Stimulated activated CD8-positive, alpha-beta memory T cell treated with anti-CD3 and anti-CD28 coated beads, Interleukin-4, amount 100 ng/mL, for 1 hour (primary cell): ENCODE results near the gene ZNF75A.
"Not testable (repeated sequence)": the region's sequence is repeated elsewhere in the genome, so short reads cannot be mapped to it uniquely, and the experiment has no call there.

Experiments
- DNase-seq, 2 donors: peaks; one replicate each; pipeline ENCODE4 v3.0.0-alpha.2; 2020; ENCODE audit warnings: low read depth in 2 of 2, low spot score in 1 of 2

Gene ZNF75A

DNA sequence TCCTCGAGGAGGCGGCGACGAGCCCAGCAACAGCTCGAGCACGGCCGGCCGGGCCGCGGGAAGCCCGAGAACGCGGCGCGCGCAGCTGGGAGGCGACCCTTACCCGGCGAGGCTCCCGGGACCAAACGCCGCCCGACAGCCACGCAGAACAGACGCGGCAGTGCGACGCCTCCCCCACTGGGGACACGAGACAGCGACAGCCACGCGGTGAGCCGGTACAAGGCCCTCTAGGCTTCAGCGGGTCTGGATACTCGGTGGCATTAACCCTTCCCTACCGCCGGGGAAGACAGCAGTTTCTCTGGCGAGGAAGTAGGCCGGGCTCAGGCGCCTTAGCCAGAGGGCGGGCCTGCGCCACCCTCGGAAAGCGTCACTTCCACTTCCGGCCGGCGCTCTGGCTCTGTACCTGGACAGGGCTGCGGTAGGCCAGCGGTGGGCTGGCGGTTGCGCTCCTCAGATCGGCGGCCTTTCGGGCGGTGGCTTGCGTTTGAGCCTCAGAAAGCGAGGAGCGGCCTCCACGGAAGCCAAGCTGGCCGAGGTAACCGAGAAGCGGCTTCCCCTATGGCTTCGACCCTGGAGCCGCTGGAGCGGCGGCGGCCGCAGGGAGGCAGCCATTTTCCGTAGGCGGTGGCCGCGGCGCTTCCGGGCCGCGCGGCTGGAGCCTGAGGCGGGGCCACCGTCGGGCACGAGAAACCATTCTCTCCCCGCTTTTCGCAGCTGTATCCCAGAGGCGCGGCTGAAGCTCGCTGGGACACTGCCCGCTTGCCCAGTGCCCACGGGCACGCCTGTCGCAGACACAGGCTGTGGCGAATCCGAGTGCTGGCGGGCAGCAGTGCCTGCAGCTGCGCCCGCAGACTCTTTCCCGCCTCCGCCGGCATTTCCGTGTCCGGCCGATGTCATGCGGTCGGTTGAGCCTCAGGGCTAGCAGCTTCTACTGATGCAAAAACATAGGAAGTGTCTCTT lies at the start of gene ZNF75A, which contains the start of gene TIGD7:
Gene ZNF75A, plus strand, starts transcription at position 389 of the 960 bp plus-strand sequence. CDS start 2,932 bp downstream, outside the sequence.
Gene TIGD7, minus strand, starts transcription at position 322 of the 960 bp plus-strand sequence. CDS start 4,816 bp downstream, outside the sequence.
- peak; percentile 40 to 63 for DNase-seq

- no peak for DNase-seq
These were observed 49.0 kb upstream of the ZNF75A start, which contains the start of gene MEFV for GRCh38 chr16:3256146-3256865. Gene MEFV (minus strand): TSS chr16:3256633. CDS start chr16:3256587, 46 bp downstream.

DNA sequence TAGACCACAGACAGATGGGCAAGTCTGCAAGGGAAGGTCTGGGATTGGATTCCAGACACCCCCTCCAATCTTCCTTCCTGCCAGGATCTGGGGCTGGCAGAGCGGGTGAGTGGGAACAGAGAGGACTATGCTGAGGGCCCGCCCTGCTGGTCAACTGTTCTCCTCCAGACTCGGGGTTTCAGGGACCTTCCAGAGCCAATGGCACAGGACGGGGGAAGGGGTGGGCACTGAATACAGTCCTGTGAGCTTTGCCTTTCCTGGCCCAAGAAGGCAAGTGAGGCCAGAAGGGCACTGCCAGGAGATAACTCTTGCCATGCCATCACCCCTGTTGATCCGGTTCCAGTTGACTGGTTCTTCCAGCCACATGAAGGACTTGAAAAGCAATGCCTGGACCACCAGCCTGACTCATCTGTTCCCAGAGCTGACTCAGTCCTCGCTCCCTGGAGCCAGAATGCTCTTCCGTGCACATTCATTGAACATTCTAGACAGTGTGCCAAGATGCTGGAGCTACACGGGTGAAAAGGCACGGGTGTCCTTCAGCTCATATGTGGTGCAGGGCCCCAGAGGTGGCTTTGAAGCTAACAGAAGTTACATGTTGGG lies 48.3 kb upstream of the ZNF75A start:
- DNase-seq: no peak

DNA sequence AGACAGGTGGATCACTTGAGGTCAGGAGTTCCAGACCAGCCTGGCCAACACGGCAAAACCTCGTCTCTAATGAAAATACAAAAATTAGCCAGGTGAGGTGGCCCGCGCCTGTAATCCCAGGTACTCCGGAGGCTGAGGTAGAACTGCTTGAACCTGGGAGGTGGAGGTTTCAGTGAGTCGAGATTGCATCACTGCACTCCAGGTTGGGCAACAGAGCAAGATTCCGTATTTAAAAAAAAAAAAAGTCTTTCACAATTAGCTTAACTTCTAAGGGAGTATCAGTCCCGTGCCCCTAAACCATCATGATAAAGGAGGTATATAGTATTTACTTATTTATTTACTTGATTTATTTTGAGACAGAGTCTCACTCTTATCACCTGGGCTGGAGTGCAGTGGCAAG lies 45.5 kb upstream of the ZNF75A start:
- DNase-seq: no peak

- DNase-seq: no peak
These were observed 42.8 kb upstream of the ZNF75A start for GRCh38 chr16:3262517-3262916.

- peak; percentile 91 to 95 for DNase-seq
These were observed 40.9 kb upstream of the ZNF75A start for GRCh38 chr16:3264137-3265036.

DNA sequence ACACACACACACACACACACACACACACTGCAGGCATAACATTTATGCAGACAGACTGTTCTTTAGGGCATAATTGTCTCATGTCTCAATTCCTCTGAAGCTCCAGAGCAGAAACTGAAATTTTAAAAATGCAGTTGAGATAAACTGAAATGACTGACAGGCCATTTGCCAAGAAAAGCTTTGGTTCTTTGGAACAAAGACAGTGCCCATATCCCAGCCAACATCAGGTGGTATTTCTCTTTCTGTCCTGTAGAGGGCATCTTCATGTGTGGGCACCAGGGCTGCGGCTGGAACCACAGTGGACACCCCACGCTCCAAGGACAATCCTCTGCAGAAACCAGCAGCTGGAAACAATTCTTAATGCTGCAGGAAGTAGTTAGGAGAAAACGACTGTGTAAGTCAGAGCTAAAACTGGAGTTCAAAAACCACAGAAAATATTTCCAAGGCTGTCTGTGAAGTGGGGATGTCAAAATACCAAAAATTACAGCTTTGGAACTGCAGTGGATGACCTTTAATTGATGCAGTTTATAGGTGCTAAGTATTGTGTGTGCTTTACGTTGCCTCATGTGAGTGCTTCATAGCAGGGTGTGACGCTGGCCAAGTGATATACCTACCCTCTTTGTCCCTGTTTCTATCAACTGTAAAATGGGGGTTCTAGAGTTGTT lies 38.3 kb upstream of the ZNF75A start:
- no peak for DNase-seq

DNA sequence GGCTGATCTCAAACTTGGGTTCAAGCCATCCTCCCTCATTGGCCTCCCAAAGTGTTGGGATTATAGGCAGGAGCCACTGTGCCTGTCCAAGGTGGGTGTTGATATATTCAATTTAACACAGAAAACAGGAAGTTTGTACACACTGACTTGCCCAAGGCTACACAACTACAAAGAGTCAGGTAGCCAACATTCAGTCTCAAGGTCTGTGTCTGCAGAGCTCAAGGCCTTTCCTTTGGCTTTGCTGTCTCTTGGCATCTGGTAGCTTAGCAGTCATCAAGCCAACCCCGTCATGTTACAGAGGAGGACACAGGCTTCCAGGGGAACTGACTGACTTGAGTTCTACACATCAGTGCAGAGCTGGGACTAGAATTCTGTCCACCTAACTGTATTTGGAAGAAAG lies 37.0 kb upstream of the ZNF75A start:
- no peak for DNase-seq

DNA sequence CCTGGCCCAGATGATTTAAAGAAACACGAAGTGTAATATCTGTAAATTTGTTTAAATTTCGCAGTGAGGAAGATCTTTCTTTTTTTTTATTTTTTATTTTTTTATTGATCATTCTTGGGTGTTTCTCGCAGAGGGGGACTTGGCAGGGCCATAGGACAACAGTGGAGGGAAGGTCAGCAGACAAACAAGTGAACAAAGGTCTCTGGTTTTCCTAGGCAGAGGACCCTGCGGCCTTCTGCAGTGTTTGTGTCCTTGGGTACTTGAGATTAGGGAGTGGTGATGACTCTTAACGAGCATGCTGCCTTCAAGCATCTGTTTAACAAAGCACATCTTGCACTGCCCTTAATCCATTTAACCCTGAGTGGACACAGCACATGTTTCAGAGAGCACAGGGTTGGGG lies 34.6 kb upstream of the ZNF75A start:
- not testable (repeated sequence) for DNase-seq

DNA sequence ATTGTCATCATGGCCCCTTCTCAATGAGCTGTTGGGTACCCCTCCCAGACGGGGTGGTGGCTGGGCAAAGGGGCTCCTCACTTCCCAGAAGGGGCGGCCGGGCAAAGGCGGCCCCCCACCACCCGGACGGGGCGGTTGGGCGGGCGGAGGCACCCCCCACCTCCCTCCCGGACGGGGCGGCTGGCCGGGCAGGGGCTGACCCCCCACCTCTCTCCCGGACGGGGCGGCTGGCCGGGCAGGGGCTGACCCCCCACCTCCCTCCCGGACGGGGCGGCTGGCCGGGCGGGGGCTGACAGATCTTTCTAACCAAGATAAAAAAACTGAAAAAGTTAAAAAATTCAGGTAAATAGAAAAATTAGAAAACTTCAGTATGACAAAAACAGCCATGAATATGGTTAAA lies 34.0 kb upstream of the ZNF75A start:
- not testable (repeated sequence) for DNase-seq

- no peak for DNase-seq
These were observed 30.8 kb upstream of the ZNF75A start for GRCh38 chr16:3274490-3274889.

- DNase-seq: no peak
These were observed 30.4 kb upstream of the ZNF75A start for GRCh38 chr16:3274947-3275346.

DNA sequence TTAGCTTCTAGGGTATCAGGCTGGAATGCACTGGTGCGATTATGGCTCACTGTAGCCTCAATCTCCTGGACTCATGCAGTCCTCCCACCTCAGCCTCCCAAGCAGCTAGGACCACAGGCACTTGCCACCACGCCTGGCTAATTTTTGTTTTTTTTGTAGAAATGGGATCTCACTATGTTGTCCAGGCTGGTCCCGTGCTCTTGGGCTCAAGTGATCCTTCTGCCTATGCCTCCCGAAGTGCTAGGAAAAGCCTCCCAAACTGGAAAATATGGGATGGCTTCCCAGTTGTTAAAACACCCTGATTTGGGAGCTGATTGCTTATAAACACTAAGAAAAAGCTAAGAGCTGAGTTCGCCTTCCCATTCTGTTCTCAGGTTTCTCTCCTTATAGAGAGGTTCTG lies 28.6 kb upstream of the ZNF75A start:
- no peak for DNase-seq

GRCh38 chr16:3281222-3281820 lies 24.0 kb upstream of the ZNF75A start:
- no peak for DNase-seq

- no peak for DNase-seq
These were observed 23.1 kb upstream of the ZNF75A start for GRCh38 chr16:3282103-3282729.

- DNase-seq: peak; percentile 75 to 87
These were observed 22.4 kb upstream of the ZNF75A start, which contains the start of gene ZNF263 for GRCh38 chr16:3282730-3283542. Gene ZNF263 (plus strand): TSS chr16:3283491. CDS start chr16:3283819, 328 bp downstream.

- DNase-seq: no peak
These were observed 21.5 kb upstream of the ZNF75A start for GRCh38 chr16:3283543-3284447.
